ENCODE data around the gene NFKBIA.

The NFKBIA gene

DNA sequence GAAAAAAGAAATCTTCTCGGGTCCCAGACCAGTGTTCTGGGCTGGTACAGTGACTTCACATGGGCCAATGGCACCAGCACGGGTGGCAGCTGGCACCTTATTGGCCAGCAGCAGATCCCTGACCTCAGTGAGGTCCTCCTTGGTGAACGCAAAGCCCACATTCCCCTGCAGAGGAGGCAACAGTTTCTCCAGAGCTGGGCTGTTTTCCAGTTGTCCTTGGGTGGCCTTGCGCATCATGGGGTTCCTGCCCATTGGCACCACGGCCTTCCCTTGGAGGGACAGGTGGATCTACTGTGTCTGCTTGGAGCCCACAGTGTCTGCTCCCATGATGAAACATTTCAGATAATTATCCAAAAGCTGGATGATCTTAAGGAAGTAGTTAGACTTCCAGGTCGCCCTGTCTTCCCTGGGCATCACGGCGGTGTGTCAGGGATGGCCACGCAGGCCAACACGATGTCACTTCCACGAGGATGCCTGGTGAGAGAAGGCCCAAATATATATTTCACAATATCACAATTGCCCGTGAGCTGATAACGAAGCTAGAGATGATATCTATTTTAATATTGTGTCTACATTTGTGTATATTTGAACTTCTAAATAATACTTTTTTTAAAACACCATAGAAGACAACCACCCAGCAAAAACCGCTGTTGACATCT is 15.8 kb downstream of the NFKBIA start:
- TF ChIP-seq CTCF (conservative IDR thresholded peaks at IDR 0.05; ENCODE audit: low read depth, low read length), result no peak
- no peak overlapping the region for H3K4me3 ChIP-seq (ENCODE audit: low read length)
- no peak for DNase-seq (ENCODE audit: low read depth)

GRCh38 chr14:35387713-35388579 is 16.6 kb downstream of the NFKBIA start:
- TF ChIP-seq CTCF (conservative IDR thresholded peaks at IDR 0.05; ENCODE audit: low read depth, low read length), result no peak
- no peak overlapping the region for H3K4me3 ChIP-seq (ENCODE audit: low read length)
- no peak for DNase-seq (ENCODE audit: low read depth)

DNA sequence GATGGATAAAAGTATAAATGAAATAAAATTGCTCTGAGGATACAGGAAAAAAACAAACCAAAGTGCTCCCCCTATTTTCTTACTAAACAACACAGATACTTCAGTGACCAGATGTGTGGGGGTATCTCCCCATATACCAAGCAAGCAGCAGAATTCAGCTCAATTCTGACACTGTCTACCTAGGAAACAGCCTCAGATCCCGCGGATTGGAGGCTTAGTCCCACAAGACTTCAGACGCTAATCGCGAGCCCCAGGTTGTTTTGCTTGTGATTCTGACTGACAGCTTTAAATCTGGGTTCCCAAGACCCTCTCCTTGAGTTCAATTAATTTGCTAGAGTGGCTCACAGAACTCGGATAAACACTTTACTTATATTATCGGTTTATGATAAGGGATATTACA is 17.3 kb downstream of the NFKBIA start:
- H3K4me3 ChIP-seq (ENCODE audit: low read length), result no peak overlapping the region
- no peak for TF ChIP-seq CTCF (conservative IDR thresholded peaks at IDR 0.05; ENCODE audit: low read depth, low read length)
- no peak for DNase-seq (ENCODE audit: low read depth)

GRCh38 chr14:35386673-35387125 is 17.9 kb downstream of the NFKBIA start:
- peak; percentile 48 for DNase-seq (ENCODE audit: low read depth)
- no peak for TF ChIP-seq CTCF (conservative IDR thresholded peaks at IDR 0.05; ENCODE audit: low read depth, low read length)

GRCh38 chr14:35385042-35385839 is 19.3 kb downstream of the NFKBIA start:
- H3K4me3 ChIP-seq (ENCODE audit: low read length), result no peak overlapping the region
- DNase-seq (ENCODE audit: low read depth), result peak; percentile 58
- no peak for TF ChIP-seq CTCF (conservative IDR thresholded peaks at IDR 0.05; ENCODE audit: low read depth, low read length)

More at GRCh38 chr14:35386673-35387125, 17.9 kb downstream of the NFKBIA start:
- H3K4me3 ChIP-seq (ENCODE audit: low read length), result no peak overlapping the region

DNA sequence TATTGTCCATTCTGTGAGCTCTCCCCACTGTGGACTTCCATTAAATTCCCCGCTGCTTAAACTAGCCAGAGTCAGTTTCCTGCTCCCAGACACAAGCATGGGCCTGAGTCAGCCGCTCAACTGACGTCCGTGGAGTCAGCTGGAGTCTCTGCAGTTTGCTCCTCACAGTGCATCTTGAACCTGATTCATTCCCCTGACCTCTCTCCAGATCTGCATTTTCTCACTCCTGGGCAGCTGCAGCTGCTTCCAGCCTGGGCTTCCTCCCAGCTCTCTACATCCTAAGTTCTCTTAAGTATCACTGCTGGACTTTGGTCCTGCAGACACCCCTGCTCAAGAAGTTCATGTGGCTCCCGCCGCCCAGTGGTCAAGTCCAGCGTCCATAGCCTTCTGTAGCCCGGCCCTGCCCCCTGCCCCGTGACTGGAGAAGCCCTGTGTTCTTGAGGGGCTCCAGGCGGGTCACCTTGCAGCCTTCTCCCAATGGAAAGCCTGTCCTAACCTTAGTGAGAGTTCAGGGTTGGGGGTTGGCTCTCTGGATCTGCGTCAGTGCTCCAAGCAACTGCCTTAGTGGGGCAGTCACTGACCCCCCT is 20.0 kb downstream of the NFKBIA start:
- TF ChIP-seq CTCF (conservative IDR thresholded peaks at IDR 0.05; ENCODE audit: low read depth, low read length), result no peak
- peak; percentile 48 for DNase-seq (ENCODE audit: low read depth)
- no peak overlapping the region for H3K4me3 ChIP-seq (ENCODE audit: low read length)
